H1 (cell line): ENCODE measurements around the gene RASL10B. TPM values are rescaled to one million over a fixed set of nuclear protein-coding genes. Genes with fewer than 3 reads are reported as not detected.

Source experiments
- CTCF ChIA-PET: fragments of 300-600 bp; sonication (Branson Sonifier 250); formaldehyde crosslinking; loops from one replicate; lab custom pipeline; 2021; ENCODE audit not compliant: partially characterized antibody; lab: Charles Lee
- POLR2A ChIA-PET: fragments of 300-600 bp; sonication (Branson Sonifier 250); formaldehyde crosslinking; loops from one replicate; lab custom pipeline; 2021; ENCODE audit warnings: inconsistent platforms; ENCODE audit not compliant: partially characterized antibody; lab: Charles Lee
- DNase-seq, 2 experiments: peaks; one replicate each; pipeline versions ENCODE4 v3.0.0 to v3.0.0-alpha.2; 2010 to 2022; ENCODE audit warnings: low spot score in 2 of 2, low read depth in 1 of 2, mixed read lengths in 1 of 2
- FAIRE-seq: peaks from 2 replicates; lab custom pipeline; 2011; peaks lifted over from hg19 to GRCh38; lab: Jason Lieb, UNC
- H2AFZ ChIP-seq: 2 replicates; pipeline ENCODE4 v1.8.1; 2012; ENCODE audit warnings: low read length, inconsistent platforms
- H2AK5ac ChIP-seq: 2 replicates; pipeline ENCODE4 v1.6.1; 2013; ENCODE audit warnings: low read depth, low read length
- H2BK120ac ChIP-seq: replicated peaks from 2 replicates; pipeline ENCODE3; 2013; ENCODE audit warnings: low read depth, low read length, inconsistent platforms
- H2BK12ac ChIP-seq: 2 replicates; pipeline ENCODE4 v1.6.1; 2013; ENCODE audit warnings: low read depth, low read length
- H2BK15ac ChIP-seq: 2 replicates; pipeline ENCODE4 v1.6.1; 2013; ENCODE audit warnings: low read length
- H2BK20ac ChIP-seq: 2 replicates; pipeline ENCODE4 v1.6.1; 2013; ENCODE audit warnings: low read length
- H2BK5ac ChIP-seq: 2 replicates; pipeline ENCODE4 v1.6.1; 2013; ENCODE audit warnings: low read depth, low read length
- H3K14ac ChIP-seq: 2 replicates; pipeline ENCODE4 v1.6.1; 2013; ENCODE audit warnings: inconsistent platforms; ENCODE audit not compliant: insufficient read length
- H3K18ac ChIP-seq: 2 replicates; pipeline ENCODE4 v1.6.1; 2013; ENCODE audit warnings: low read length; ENCODE audit errors: extremely low read depth
- H3K23ac ChIP-seq: 2 replicates; pipeline ENCODE4 v1.6.1; 2013; ENCODE audit warnings: inconsistent platforms; ENCODE audit not compliant: insufficient read length
- H3K23me2 ChIP-seq: 2 replicates; pipeline ENCODE4 v1.6.1; 2013; ENCODE audit warnings: low read depth, low read length
- H3K27ac ChIP-seq: 2 replicates; pipeline ENCODE4 v1.6.1; 2011; ENCODE audit warnings: low read depth, low read length, inconsistent platforms
- H3K27me3 ChIP-seq, 4 experiments: replicated peaks in 1 of 4; 1 replicate in 1 of 4; 2 replicates in 3 of 4; pipeline versions ENCODE4 v1.6.1 to v1.8.1; 2011 to 2013; ENCODE audit warnings: low read length in 3 of 4, mild to moderate bottlenecking in 3 of 4, inconsistent platforms in 2 of 4, mixed read lengths in 2 of 4, moderate library complexity in 1 of 4; ENCODE audit not compliant: control insufficient read depth in 3 of 4, insufficient read depth in 3 of 4; ENCODE audit errors: extremely low read depth in 1 of 4
- H3K36me3 ChIP-seq, 4 experiments: 2 replicates each; pipeline versions ENCODE4 v1.6.1 to v1.8.1; 2011 to 2013; ENCODE audit warnings: mild to moderate bottlenecking in 4 of 4, low read length in 3 of 4, moderate library complexity in 2 of 4, control low read depth in 1 of 4, inconsistent platforms in 1 of 4; ENCODE audit not compliant: insufficient read depth in 4 of 4, control insufficient read depth in 2 of 4
- H3K4ac ChIP-seq: replicated peaks from 2 replicates; pipeline ENCODE3; 2013; ENCODE audit warnings: low read length, low read depth, mixed read lengths, inconsistent platforms; ENCODE audit not compliant: insufficient read length
- H3K4me1 ChIP-seq, 4 experiments: replicated peaks in 1 of 4; 1 replicate in 1 of 4; 2 replicates in 3 of 4; pipeline versions ENCODE4 v1.6.1 to v1.8.1; 2011 to 2013; ENCODE audit warnings: low read length in 3 of 4, inconsistent platforms in 2 of 4, mixed read lengths in 1 of 4; ENCODE audit not compliant: insufficient read depth in 4 of 4, control insufficient read depth in 3 of 4
- H3K4me2 ChIP-seq, 2 experiments: 2 replicates each; pipeline versions ENCODE4 v1.6.1 to v1.8.1; 2011 to 2013; ENCODE audit warnings: low read depth in 2 of 2, low read length in 2 of 2, control low read depth in 1 of 2, inconsistent platforms in 1 of 2, mild to moderate bottlenecking in 1 of 2; ENCODE audit not compliant: insufficient read depth in 1 of 2
- H3K4me3 ChIP-seq, 4 experiments: fragments of 200-600, 300-600 bp in 1 of 4; sonication (generic), shearing (Covaris generic), sonication (Bioruptor Twin) in 1 of 4; 2 replicates each; pipeline versions ENCODE4 v1.5.1 to v1.8.1; 2011 to 2016; ENCODE audit warnings: low read length in 4 of 4, low read depth in 3 of 4, control low read depth in 2 of 4, inconsistent platforms in 2 of 4, mild to moderate bottlenecking in 2 of 4, mixed read lengths in 1 of 4, moderate library complexity in 1 of 4; ENCODE audit not compliant: insufficient read depth in 2 of 4; ENCODE audit errors: extremely low read depth in 1 of 4
- H3K56ac ChIP-seq: replicated peaks from 2 replicates; pipeline ENCODE3; 2013; ENCODE audit warnings: low read depth, mild to moderate bottlenecking, mixed read lengths, low read length, inconsistent platforms; ENCODE audit not compliant: insufficient read length
- H3K79me1 ChIP-seq: 2 replicates; pipeline ENCODE4 v1.6.1; 2013; ENCODE audit warnings: low read depth, low read length, control low read depth
- H3K79me2 ChIP-seq, 2 experiments: 2 replicates each; pipeline versions ENCODE4 v1.6.1 to v1.8.1; 2012 to 2013; ENCODE audit warnings: low read length in 2 of 2, mild to moderate bottlenecking in 2 of 2, inconsistent platforms in 1 of 2; ENCODE audit not compliant: insufficient read depth in 2 of 2, control insufficient read depth in 1 of 2
- H3K9ac ChIP-seq, 4 experiments: replicated peaks in 1 of 4; 1 replicate in 1 of 4; 2 replicates in 3 of 4; pipeline versions ENCODE4 v1.6.1 to v1.8.1; 2011 to 2013; ENCODE audit warnings: low read depth in 3 of 4, low read length in 3 of 4, control low read depth in 2 of 4, mild to moderate bottlenecking in 2 of 4, moderate library complexity in 2 of 4, inconsistent platforms in 1 of 4; ENCODE audit errors: extremely low read depth in 1 of 4
- H3K9me3 ChIP-seq, 2 experiments: 2 replicates each; pipeline versions ENCODE4 v1.6.1 to v1.8.1; 2012 to 2013; ENCODE audit warnings: mild to moderate bottlenecking in 2 of 2, moderate library complexity in 2 of 2, control low read depth in 1 of 2, inconsistent platforms in 1 of 2, low read depth in 1 of 2, low read length in 1 of 2, mixed read lengths in 1 of 2; ENCODE audit not compliant: insufficient read depth in 2 of 2
- H4K20me1 ChIP-seq, 2 experiments: replicated peaks in 1 of 2; 2 replicates each; pipeline versions ENCODE3 to v1.8.1; 2011 to 2013; ENCODE audit warnings: inconsistent platforms in 2 of 2, low read length in 2 of 2, mild to moderate bottlenecking in 1 of 2; ENCODE audit not compliant: insufficient read depth in 2 of 2, control insufficient read depth in 1 of 2
- H4K5ac ChIP-seq: 2 replicates; pipeline ENCODE4 v1.6.1; 2013; ENCODE audit warnings: low read length, low read depth, mixed read lengths, inconsistent platforms; ENCODE audit not compliant: insufficient read length
- H4K8ac ChIP-seq: 2 replicates; pipeline ENCODE4 v1.8.0; 2013; ENCODE audit warnings: mild to moderate bottlenecking, moderate library complexity, low read length, inconsistent platforms; ENCODE audit not compliant: insufficient read depth; ENCODE audit errors: extremely low read depth
- H4K91ac ChIP-seq: replicated peaks from 2 replicates; pipeline ENCODE3; 2013; ENCODE audit warnings: low read length, mixed read lengths, inconsistent platforms; ENCODE audit not compliant: insufficient read length
- BACH1 ChIP-seq: IDR thresholded peaks from 2 replicates; pipeline ENCODE4 v1.6.1; 2012; ENCODE audit warnings: low read length, improper control_type of control experiment
- NRF1 ChIP-seq: IDR thresholded peaks from 2 replicates; pipeline ENCODE4 v1.6.1; 2011; ENCODE audit warnings: mild to moderate bottlenecking, low read depth, low read length, improper control_type of control experiment
- SIRT6 ChIP-seq: IDR thresholded peaks from one replicate; pipeline ENCODE4 v1.7.1; 2012; ENCODE audit warnings: low read length, inconsistent platforms
- WGBS, 2 experiments: shearing (Covaris generic) in 1 of 2; methylation state at CpG; one replicate each; pipeline versions ENCODE4 v1.1.6 to v1.1.7; 2013 to 2015; ENCODE audit warnings: low lambda C conversion rate in 2 of 2, mixed read lengths in 2 of 2, inconsistent platforms in 1 of 2, low coverage in 1 of 2, missing lambda C conversion rate in 1 of 2; ENCODE audit not compliant: insufficient replicate concordance in 2 of 2, insufficient coverage in 1 of 2, insufficient read length in 1 of 2; ENCODE audit errors: extremely low coverage in 1 of 2, missing lambda C conversion rate in 1 of 2; 5-methylcytosine and 5-hydroxymethylcytosine counted together
- polyA plus RNA-seq, 7 experiments: library from polyadenylated mRNA; depleted of rRNA in 3 of 7; stranded (reverse) in 5 of 7; unstranded in 2 of 7; fragments of >200 nt in 5 of 7; fragments of 200-250 nt in 2 of 7; gene quantifications; 1 replicate in 5 of 7; 2 replicates in 1 of 7; 4 replicates in 1 of 7; pipeline versions ENCODE4 v1.2.1 to v1.2.3, GENCODE V29; 2011 to 2013; ENCODE audit warnings: missing spikeins in 2 of 7, mixed read lengths in 2 of 7
- total RNA-seq: library from RNA; stranded (reverse); fragmentation: NEBNext Ultra II Directional; extraction: Animal tissue kit (Norgen Biotek cat#: 25700); gene quantifications from 2 replicates; pipeline ENCODE4 v1.2.1, GENCODE V29; 2021
- TF ChIP-seq, protein P1 (sequence below): IDR thresholded peaks from 2 replicates; pipeline ENCODE4 v1.6.1; 2012; ENCODE audit warnings: inconsistent platforms

The RASL10B gene
- total and polyA plus RNA-seq, 2 of the 8 experiments (the other 6 are each of a cell fraction or from before 2014, with no cell fraction given): 17.5 to 22.8 TPM

DNA sequence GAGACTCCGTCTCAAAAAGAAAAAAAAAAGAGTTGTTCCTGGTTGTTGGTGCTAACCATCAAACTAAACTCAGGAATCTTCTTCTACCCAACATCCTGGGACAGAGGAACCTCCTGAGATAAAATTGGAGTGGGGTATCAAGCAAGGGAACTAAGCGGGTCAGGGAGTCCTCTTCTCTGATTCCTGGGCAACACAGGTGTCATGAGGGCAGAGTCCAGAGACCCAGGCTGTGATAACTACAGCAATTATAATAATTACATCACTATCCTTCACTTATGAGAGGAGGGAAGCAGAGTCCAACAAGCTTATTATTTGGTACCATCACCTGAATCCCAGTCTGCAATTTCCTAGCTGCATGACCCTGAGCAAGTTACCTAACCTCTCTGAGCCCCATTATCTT lies 37.4 kb downstream of the RASL10B start:
- H3K36me3 ChIP-seq: no peaks in the 10 kb centered on the region
- H3K9me3 ChIP-seq: no peaks in the 10 kb centered on the region; a peak in 1 of 4 replicates
- CTCF ChIA-PET: interaction anchor here (1.1 to 13.0 kb wide), 6 partner anchors 13 to 52 kb away, joined by 3 to 247 read pairs (median 80); partner anchors contain the start of genes MMP28 and TAF15
- H2AFZ ChIP-seq: no peak overlapping the region
- no peak overlapping the region for H2AK5ac ChIP-seq
- no peaks in the 10 kb centered on the region for H3K79me2 ChIP-seq
- H3K23ac ChIP-seq: no peak overlapping the region
- no peaks in the 10 kb centered on the region for H3K23me2 ChIP-seq
- FAIRE-seq (no peak), DNase-seq (no peak)
- POLR2A ChIA-PET: interaction anchor here (1.9 kb wide), 1 partner anchor 41 kb away, joined by 8 read pairs; the partner anchor contains the start of gene TAF15
- no peak overlapping the region for H3K18ac ChIP-seq
- no peaks in the 10 kb centered on the region for H3K79me1 ChIP-seq
- no peak overlapping the region for H3K4me3 ChIP-seq
- H3K4me2 ChIP-seq: no peak overlapping the region
- H2BK12ac ChIP-seq: no peak overlapping the region
- no peak overlapping the region for H2BK20ac ChIP-seq
- peaks cover 0 to 3% (median 1%) of the 10 kb centered on the region in 4 experiments; a peak in 3 of 7 replicates for H3K27me3 ChIP-seq
- H2BK15ac ChIP-seq: no peak overlapping the region
- no peak overlapping the region for H2BK120ac ChIP-seq
- H4K8ac ChIP-seq: no peak overlapping the region
- no peak overlapping the region for H3K4ac ChIP-seq
- H4K5ac ChIP-seq: no peak overlapping the region
- peaks cover 5 to 24% (median 9%) of the 10 kb centered on the region in 4 experiments; a peak in 6 of 7 replicates for H3K4me1 ChIP-seq
- H3K27ac ChIP-seq: no peak overlapping the region
- WGBS, 2 experiments: 95% methylated on average over 2 of the region's 2 CpGs; no CpG with 5 or more reads in 1 of the 2 experiments
- H4K20me1 ChIP-seq: no peaks in the 10 kb centered on the region
- H3K56ac ChIP-seq: no peak overlapping the region
- no peak overlapping the region for H3K9ac ChIP-seq
- H4K91ac ChIP-seq: no peak overlapping the region
- H2BK5ac ChIP-seq: no peak overlapping the region
- no peak for TF ChIP-seq BACH1
- TF ChIP-seq NRF1: no peak
- TF ChIP-seq, protein P1, sequence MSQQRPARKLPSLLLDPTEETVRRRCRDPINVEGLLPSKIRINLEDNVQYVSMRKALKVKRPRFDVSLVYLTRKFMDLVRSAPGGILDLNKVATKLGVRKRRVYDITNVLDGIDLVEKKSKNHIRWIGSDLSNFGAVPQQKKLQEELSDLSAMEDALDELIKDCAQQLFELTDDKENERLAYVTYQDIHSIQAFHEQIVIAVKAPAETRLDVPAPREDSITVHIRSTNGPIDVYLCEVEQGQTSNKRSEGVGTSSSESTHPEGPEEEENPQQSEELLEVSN: no peak
- no peak for TF ChIP-seq SIRT6
- H3K14ac ChIP-seq: no peak overlapping the region
